SW 1271 (cell line): ENCODE results near the gene NR2C2AP.
"Not testable (repeated sequence)": the region's sequence is repeated elsewhere in the genome, so short reads cannot be mapped to it uniquely, and the experiment has no call there.

Experiments
- DNase-seq, 2 experiments: peaks; one replicate each; lab custom pipeline; 2025; lab: John Stamatoyannopoulos, UW

NR2C2AP gene

DNA sequence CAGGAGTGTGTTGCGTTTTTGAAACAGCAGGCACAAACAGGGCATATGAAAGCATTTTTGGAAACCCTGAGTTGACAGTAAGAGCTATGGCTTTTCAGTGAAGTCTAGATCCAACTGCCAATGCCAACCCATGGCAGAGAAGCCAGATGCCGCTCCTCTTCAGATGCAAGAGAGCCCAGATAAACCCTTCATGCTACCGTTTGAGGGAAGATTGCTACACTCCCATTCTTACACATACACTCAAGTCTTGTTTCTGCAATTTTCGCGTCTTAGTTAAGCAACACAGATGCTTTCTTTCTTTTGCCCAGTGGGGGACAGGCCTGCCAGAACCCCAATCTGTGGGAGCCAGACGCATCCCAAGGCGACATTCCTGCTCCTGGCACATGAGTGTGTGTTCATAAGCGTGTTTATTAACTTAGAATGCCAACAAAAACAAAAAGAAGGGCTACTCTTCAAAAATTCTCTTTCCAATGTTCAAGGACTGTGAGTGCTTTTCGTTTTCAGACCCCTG is 21.7 kb downstream of the NR2C2AP start:
- no peak for DNase-seq

DNA sequence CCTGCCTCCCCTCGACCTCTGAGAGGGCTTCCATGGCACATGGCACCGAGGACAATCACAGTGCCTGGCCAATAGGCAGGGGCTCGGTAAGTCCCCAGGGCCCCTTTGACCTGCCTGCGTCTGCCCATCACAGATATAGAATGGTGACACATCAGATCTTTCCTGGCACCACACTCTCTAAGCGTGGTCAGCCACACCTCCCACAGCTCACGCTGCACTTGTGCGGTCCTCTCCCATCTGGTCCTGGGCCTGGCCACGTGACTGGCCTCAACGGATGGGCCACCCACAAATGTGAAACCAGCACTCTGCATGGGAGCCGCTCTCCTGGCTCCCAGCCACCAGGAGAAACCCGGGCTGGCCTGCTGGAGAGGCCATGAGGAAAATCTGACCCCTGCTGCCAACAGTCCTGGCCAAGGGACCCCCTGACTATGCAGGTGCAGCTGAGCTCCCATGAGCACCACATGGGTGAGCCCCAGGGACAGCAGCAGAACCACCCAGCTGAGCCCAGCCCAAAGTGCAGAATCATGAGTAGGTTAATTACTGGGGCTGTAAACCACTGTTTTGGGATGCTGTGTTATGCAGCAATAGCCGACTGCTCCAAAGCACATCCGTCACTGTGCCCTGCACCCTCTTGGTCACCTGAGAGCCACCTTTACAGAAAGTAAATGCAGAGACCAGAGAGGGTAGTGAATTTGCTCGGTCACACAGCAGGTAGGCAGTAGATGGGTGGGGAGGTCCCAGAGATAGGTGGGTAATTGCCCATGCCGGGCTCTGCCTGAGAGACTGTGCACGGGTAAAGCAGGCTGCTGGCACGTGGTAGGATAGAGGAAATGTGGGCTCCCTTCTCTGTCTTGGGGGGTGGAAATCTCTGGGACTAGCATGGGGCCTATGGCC is 23.4 kb downstream of the NR2C2AP start:
- DNase-seq = no peak

DNA sequence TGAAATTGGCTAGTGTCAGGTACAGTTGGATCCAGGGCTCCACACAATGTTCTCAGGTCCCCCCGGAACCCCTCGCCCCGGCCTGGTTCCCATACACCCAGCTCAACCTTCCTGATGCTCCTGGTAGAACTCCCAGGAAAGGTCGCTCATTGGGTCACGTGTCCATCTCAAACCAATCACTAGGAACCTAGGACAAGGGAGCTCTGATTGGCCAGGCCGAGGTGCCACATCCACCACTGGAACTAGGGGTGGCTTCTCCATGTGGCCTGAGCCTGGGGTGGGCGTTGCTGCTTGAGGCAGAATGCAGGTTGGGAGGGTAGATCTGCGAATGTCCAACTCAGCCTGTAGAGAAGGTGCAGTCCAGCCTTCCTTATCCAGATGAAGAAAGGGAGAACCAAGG is 26.3 kb downstream of the NR2C2AP start:
- DNase-seq = no peak

DNA sequence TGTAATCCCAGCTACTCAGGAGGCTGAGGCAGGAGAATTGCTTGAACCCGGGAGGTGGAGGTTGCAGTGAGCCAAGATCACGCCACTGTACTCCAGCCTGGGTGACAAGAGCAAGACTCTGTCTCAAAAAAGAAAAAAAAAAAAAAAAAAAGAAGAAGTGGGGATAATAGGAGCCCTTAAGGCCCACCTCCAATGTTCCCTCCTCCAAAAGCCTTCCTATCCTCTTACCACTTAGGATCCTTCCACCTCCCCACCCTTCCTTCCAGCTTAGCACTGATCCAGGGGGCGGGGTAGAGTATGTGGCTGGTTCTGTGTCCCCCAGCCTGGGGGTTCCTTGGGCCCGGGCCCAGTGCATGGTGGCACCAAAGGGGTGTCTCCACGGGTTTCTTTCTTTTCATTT is 30.0 kb downstream of the NR2C2AP start:
- DNase-seq = not testable (repeated sequence)

DNA sequence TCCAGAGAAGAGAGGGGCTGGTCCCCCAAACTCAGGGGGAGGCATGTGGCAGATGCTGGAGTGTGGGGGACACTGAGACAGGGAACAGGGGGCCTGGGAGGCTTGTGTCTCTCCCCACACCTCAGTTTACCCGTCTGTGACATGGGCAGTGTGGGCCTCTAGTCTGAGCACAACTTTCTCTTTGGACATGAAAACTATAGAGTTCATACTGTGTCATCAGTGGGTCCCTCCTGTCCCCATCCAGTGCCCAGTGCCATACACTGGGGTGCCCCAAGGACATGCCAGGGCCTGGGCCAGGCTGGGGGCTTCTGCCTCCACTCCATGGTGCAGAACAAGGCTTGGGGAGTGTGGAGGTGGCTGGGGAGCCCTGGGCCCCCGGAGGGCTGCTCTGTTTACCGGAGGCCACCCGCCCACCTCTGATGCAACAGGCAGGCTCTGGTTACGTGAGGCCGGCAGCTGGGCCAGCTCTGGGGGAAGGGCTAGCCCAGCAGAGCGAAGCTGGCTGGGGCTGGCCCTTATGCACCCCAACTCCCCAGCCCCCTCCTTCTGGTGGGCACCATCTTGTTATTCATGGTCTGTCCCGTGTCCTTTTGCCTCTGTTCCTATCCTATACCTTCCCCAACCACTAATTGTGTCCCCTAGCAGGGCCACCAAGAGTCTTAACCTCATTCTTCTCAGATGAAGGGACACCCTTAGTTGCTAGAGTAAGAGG is 31.2 kb downstream of the NR2C2AP start:
- DNase-seq = no peak

DNA sequence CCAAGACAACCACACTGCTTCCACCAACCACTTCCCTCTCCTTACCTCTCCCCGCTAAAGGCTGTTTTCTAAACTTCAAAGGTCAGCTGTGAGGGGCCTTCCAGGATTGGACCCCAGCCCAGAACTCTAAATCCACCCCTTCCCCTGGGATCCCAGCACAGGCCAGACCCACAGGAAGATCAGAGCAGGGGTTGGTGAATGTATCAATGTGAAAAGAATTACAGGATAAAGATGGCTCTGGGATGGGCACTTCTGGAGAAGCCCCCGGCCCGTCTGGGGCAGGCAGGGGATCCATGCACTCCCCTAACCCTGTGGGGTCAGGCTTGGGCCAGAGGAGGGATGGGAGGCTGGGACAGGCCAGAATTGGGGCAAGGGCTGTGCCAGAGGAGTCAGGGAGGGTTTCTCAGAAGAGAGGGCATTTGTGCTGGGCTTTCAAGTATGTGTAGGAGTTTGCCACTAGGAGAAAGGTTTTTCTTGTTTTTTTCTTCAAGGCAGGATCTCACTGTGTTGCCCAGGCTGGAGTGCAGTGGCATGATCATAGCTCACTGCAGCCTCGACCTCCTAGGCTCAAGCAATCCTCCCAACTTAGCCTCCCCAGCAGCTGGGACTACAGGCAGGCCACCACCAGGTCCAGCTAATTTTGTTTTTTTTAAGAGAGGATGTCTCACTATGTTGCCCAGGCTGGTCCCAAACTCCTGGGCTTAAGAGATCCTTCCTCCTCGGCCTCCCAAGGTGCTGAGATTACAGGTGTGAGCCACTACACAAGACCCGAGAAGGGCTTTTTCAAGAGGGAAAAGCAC is 32.1 kb downstream of the NR2C2AP start:
- DNase-seq = no peak

DNA sequence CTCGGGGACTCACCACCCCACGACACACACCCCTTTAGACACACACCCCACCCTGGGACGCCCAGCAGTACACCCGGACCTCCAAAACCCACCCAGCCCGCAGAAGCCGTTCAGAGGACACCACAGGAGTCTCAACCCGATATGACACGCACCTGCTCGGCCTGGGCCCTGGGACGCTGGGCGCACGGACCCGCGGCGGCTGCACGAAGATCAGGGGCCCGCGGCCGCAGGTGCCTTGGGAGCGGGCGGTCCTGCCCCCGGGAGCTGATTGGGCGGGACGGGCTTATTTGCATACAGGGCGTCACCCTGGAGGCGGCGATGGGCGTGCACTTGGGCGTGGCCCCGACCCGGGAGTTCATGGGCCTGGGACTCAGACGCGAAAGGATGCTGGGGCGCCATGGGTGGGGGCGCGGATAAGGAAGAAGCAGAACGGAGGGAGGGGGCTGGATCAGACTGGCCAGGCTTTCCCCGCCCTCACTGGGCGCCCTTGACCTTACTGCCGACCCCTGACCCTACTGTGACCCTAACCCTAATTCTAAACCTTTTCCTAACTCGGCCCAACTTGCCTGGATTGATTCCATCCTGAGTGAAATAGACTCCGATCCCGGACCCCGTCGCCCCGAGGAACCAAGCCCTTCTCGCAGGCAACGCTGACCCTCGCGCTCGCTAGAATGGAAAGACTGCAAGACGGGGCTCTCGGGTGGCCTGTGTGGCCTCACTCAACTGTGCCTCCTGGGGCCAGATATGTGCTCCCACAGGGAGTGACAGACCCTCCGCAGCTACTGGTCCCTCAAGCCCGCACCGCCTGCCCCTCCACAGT is 33.0 kb downstream of the NR2C2AP start, which contains the start of gene MEF2B:
MEF2B (minus strand) TSS at position 211 of the 820 bp plus-strand sequence. CDS start 19,528 bp downstream, outside the sequence.
- DNase-seq = no peak

DNA sequence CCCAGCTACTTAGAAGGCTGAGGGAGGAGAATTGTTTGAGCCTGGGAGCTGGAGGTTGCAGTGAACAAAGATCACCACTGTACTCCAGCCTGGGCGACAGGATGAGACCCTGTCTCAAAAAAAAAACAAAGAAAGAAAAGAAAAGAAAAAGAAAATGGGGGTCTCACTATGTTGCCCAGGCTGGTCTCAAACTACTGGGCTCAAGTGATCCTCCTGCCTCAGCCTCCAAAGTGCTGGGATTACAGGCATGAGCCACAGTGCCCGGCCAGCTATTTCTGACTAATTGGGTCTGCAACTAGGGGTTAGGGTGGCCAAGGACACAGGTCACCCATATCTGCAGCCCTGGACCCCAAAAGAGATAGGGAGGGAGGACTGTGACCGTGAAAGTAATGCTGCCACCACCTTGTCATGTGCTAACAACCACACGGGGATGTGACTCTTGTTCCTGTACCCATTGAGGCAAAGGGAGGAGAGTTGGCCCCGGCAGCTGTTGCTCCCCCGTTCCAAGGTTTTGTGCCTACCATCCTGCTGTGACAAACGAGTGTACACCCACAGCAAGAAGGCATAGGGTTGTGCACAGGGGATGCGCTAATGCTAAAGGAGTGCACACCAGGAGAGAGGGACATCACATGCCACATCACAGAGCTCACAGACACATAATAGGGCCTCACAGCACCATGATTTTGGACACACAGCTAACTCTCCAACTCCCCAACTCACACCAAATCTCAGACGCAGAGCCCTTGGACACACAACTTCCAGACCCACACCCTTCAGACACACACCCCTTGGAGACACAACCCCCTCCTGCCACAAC is 33.8 kb downstream of the NR2C2AP start:
- no peak for DNase-seq

DNA sequence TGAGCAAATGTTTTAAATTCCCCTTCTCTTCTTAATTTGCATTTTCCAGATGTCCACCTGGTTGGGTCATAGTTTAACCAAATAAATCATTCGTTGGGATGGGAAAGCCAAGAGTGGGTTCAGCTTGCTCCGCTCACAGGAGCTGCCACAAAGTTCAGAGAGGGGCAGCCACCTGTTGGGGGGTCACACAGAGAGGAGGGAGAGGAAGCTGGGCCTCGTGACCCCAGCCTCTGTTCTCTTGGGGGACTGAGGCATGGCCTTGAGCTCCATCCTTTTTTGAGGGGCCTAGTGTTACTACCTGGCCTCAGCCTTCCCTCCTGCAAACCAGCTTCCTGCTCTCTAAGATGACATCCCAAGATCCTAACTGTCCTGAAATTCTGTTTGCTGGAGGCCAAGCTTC is 35.6 kb downstream of the NR2C2AP start:
- no peak for DNase-seq

DNA sequence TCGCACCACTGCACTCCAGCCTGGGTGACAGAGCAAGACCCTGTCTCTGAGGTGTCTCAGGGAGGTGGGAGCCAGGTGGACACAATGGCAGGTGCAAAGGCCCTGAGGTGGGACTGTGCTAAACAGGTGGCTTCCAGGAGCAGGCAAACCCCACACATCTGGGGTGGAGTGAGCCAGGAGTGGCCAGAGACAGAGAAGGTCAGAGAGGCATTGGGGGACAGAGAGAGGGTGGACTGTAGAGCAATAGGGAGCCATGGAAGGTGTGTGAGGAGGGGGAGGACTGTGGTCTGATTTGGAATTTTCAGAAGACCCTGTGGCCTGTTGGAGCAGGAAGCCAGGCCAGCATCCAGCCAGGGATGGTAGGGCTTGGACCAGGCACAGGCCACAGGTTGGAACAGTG is 37.8 kb downstream of the NR2C2AP start:
- DNase-seq = no peak

DNA sequence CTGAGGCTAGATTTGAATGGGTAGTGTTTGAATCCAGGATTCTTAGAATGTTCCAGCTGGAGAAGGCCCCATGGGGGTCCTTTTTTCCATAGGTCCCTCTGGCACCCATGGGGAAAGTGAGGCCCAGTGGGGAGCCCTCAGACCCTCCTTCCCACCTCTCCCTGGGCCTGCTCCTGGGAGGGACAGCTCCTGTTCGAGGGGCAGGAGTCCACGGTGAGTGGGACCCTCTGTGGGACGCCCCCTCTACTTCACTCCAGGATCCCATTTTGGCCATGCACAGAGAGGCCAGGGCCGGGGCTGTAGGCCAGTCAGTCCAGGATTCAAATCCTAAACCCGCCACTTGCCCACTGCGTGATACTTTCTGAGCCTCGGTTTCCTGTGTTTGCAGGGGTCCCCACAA is 40.7 kb downstream of the NR2C2AP start:
- DNase-seq = no peak

DNA sequence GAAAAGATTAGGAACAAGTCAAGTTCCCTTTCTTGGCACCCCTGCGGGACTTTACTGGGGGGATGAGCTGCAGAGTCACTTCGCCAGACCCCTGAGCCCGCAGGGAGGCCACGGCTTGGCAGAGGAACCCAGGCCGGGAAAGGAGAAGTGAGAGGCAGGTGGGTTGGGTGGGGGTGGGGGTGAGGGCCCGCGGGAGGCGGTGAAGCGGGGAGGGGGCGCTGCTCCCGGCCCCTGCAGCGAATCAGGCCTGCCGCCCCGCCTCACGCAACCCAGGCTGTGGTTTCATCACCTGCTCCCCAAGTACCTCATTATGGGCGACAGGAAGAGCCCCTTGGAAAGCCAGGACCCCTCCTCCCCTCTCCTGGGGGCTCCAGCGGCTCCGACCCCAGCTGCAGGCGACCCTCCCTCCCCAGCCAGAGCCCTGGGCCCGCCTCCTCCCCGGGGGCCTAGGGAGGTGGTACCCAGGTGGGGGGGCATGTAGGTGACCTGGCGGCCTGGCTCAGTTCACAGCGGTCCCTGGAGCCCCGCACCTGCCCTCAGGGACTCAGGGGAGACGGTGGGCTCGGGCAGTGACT is 42.7 kb downstream of the NR2C2AP start:
- no peak for DNase-seq

DNA sequence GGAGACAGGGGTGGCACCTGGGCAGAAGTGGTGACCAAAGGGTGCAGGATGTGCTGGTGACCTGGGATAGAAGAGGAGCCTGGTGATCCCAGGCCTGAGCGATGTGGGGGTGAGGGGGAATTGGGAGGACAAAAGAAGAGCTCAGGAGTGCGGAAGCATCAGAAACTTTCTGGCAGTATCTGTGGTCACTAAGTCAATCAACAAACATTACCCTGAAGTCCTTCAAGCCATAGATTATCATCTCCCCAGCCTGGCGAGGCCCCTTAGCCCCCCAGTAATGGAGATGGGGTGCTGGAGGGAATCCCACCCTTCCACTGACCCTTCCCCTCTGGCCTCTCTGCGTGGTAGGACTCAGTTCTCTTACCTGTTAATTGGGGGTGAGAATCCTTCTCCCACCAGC is 43.7 kb downstream of the NR2C2AP start:
- no peak for DNase-seq

DNA sequence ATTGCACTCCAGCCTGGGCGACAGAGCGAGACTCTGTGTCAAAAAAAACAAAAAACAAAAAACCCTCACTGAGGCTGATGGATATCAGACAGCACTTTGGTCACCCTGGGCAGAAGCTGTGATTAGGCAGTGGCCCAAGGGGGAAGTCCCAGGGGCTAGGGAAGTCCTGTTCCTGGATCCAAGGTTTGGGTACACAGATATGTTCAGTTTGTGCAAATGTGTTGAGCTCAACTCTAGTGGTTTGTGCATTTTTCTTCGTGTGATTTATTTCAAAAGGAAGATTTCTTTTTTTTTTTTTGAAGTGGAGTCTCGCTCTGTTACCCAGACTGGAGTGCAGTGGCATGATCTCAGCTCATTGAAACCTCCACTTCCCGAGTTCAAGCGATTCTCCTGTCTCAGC is 45.4 kb downstream of the NR2C2AP start:
- DNase-seq = no peak

DNA sequence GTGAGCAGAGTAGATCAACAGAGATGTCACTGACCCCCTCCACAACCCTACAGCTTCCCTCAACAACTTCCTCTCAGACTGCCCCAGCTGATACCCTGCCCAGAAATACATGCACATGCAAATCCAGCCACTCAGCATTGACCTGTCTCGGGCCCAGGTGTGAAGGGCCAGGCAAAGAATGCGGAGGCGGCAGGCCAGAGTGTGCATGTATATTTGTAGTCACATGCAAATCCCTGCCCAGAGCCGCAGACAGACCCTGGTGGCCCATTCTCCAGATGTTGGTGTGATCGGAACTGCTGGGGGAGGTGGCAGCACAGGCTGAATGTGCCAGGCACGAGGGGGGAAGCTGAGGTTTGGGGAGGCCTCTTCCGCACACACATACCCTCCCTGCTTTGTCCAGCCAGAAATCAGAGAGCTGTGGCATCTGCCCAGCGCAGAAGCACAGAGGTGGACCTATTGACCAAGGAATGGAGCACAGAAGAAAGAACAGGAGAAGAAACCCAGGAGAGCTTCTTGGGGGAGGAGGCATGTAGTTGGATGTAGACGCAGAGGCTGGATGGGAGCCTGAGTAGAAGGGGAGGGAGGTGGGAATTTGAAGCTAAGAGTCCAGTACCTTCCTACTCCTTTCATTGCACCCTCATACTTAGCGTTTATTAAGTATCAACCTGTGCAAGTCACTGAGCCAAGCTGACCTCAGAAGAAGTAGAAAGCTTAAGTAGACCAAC is 47.6 kb downstream of the NR2C2AP start:
- no peak for DNase-seq

DNA sequence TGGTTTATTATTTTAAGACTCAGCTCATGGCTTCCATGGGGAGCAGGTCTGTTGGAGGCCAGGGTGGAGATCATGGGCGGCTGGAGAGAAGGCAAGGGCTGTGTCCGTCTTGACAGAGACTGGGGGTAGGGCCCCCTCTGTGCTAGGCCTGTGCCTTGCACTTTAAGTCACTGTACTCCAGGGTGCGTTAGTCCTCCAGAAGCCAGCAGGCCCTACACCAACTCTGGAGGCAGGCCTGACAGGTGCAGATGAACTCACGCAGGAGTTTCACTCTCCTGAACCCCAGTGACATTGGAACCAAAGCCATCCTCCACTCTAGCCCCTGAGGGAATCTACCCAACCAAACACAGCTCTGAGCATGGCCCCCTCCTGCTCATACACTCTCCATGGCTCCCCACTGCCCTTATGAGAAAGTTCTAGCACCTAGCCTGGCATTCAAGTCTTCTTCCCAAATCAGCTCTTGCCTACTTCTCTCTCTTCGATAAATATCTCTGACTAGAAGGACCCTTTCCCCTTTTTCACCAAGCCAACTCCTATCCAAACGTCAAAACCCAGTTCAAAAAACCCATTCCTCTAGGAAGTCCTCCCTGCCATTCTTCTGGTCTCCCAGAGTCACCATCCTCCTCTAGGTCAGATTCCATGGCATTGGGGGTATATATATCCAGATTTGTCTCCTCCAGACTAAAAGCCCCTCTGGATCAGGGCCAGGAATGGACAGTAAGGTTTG is 48.3 kb downstream of the NR2C2AP start:
- no peak for DNase-seq

DNA sequence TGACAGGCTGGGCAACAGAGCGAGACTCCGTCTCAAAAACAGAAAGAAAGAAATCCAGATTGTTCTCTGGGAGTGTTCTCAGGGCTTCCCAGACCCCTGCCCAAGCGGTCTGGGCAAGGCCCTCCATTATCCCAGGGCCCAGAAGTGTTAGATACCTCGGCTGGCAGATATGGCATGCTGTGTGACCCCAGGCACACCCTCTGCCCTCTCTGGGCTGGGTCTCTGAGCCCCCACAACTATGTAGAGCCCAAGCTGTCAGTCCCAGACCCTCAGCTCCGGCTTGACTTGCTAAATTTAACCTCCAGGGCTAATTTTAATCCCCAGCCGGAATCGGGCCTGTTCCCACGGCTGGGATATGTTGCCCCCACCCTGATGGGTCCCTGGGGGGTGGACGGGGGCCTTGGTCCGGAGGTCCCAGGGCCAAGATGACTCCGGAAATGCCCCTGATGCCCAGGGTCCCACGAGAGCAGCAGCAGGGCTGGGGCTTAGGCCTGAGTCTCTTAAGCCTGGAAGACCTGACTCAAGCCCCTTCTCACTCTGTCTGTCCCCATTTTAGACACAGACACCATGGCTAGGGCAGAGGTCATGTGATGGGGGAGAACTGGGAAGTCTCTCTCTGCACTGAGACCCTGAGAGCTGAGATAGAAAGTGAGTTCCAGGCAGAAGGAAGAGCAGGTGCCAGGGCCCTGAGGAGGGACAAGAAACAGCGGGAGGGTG is 50.4 kb downstream of the NR2C2AP start:
- no peak for DNase-seq

DNA sequence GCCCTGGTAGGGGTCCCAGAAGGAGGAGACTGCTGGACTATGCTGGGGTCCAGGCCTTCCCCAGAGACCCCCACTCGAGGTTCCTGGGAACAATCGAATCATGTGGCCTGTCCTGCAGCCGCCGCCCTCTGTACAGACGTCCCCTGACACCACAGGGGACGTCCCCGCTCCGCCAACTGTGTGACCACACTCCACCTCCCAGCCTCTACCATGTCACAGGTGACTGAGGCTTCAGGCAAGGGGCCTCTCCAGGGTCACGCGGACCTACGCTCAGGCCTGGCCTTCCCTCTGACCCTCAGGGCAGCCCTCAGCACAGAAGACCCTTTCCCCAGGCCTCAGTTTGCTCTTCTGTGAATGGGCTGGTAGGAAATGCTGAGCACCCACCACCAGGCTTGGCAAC is 51.8 kb downstream of the NR2C2AP start:
- no peak for DNase-seq
